Gastroesophageal sphincter (tissue), 3 donors: ENCODE data around the gene LAMB4.

Experiments
- EP300 ChIP-seq: sonication (generic); formaldehyde crosslinking; IDR thresholded peaks from one replicate; pipeline ENCODE4 v1.6.1; 2017; ENCODE audit warnings: antibody characterized with exemption, mild to moderate bottlenecking
- TF ChIP-seq, protein P1 (sequence below), 4 experiments: fragments of 200-600 bp in 2 of 4; fragments of 450-650 bp in 2 of 4; sonication (generic) in 1 of 4; IDR thresholded peaks; one replicate each; pipeline ENCODE4 v1.5.1; 2017 to 2019; ENCODE audit warnings: antibody characterized with exemption in 4 of 4, mild to moderate bottlenecking in 2 of 4, moderate library complexity in 2 of 4

DNA sequence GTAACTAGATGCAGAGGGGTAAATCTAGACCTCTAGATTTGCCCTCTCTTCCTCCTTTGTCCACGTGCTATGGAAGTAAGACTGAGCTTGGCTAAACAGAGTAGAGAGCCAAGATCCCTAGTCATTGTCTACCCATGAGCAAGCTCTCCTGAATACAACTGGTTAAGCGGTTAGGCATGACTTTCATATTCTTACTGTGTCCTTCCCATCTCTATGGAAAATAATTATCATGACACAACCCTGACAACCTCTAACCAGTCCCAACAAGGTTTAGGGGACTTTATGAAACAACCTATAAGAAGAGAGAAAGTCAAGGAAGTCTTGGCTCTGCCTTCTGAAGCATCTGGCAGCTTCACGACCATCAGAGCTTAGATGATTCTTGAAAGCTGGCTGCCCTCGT, 7.8 kb upstream of the LAMB4 start:
- TF ChIP-seq, protein P1, sequence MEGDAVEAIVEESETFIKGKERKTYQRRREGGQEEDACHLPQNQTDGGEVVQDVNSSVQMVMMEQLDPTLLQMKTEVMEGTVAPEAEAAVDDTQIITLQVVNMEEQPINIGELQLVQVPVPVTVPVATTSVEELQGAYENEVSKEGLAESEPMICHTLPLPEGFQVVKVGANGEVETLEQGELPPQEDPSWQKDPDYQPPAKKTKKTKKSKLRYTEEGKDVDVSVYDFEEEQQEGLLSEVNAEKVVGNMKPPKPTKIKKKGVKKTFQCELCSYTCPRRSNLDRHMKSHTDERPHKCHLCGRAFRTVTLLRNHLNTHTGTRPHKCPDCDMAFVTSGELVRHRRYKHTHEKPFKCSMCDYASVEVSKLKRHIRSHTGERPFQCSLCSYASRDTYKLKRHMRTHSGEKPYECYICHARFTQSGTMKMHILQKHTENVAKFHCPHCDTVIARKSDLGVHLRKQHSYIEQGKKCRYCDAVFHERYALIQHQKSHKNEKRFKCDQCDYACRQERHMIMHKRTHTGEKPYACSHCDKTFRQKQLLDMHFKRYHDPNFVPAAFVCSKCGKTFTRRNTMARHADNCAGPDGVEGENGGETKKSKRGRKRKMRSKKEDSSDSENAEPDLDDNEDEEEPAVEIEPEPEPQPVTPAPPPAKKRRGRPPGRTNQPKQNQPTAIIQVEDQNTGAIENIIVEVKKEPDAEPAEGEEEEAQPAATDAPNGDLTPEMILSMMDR (IDR thresholded peaks at IDR 0.05), result no peak
- no peak for TF ChIP-seq EP300
